Measurements from ENCODE around the gene PAX8.
"Not testable (repeated sequence)": the region's sequence is repeated elsewhere in the genome, so short reads cannot be mapped to it uniquely, and the experiment has no call there.

Gene PAX8

DNA sequence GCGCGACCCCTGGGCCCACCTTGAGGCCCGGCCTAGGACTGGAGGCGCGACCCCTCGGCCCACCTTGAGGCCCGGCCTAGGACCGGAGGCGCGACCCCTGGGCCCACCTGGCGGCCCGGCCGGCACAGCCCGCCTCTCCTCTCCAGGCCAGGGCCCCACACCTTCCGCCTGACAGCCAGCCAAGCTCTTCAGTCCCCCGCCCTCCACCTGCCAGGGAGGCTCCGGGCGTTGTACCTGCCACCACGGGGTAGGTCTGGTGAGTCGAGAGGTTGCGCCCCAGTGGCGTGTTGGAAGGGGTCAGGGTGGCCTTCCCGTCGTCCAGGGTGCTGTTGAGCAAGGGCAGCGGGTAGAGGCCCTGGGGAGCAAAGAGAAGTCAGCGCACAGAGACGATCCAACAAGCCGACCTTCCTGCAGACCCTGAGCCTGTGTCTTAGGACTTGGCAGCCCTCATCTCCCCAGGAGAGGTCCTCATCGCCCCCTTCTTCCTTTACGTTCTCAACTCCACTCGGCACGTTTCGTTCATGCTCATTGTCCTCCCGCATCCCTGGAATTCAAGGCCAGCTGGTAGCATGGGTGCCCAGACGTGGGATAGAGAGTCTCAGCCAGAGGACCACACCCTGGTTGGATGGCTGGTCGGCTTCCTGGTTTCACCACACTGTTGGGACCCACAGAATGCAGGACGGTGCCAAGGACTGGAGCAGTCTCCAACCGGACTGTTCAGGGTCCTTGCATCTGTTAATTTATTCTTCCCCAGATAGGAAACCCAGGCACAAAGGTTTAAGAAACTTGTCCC, 42.2 kb downstream of the PAX8 start:
- Histone ChIP-seq H3K27me3 (ENCODE audit: insufficient read depth, low read length, poor library complexity, severe bottlenecking) (no peaks in the 10 kb centered on the region), H3K4me3 (ENCODE audit: low read length, poor library complexity, severe bottlenecking) (no peak overlapping the region), H3K9ac (ENCODE audit: low read depth, low read length, poor library complexity, severe bottlenecking) (no peak overlapping the region)

DNA sequence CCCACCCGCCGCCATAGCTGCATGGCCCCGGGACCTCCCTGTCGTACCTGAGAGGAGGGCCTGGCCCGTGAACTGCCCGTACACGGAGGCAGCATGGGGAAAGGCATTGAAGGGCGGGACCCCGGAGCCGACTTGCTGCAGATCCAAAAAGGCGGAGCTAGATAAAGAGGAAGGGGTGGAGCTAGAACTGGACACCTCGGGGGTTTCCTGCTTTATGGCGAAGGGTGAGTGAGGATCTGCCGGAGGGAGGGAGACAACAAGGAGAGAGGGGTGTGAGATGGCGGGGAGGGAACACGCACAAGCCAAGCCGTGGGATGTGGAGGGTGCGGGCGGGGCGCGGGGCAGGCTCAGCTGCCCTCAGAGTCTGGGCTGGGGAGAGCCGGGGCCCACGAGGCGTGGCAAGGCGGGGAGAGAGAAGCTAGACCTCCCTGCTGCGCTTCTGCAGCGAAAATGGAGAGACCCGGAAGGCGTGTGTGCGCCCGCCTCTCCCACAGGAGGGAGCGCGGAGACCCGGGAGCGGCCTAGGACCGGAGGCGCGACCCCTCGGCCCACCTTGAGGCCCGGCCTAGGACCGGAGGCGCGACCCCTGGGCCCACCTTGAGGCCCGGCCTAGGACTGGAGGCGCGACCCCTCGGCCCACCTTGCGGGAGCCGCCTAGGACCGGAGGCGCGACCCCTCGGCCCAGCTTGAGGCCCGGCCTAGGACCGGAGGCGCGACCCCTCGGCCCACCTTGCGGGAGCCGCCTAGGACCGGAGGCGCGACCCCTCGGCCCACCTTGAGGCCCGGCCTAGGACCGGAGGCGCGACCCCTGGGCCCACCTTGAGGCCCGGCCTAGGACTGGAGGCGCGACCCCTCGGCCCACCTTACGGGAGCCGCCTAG, 43.1 kb downstream of the PAX8 start:
- H3K36me3 ChIP-seq (ENCODE audit: insufficient read depth, low read length); H3K9ac ChIP-seq (ENCODE audit: low read depth, low read length, poor library complexity, severe bottlenecking); H3K4me3 ChIP-seq (ENCODE audit: low read length, poor library complexity, severe bottlenecking); H3K9me3 ChIP-seq (ENCODE audit: insufficient read depth, low read depth, low read length); H3K79me2 ChIP-seq (ENCODE audit: insufficient read depth, low read length); H3F3A ChIP-seq (ENCODE audit: low read depth); H3K4me2 ChIP-seq (ENCODE audit: low read depth, low read length, poor library complexity, severe bottlenecking); H3K9me2 ChIP-seq (replicated peaks; ENCODE audit: low read depth, low read length); H3K27me3 ChIP-seq (ENCODE audit: insufficient read depth, low read length, poor library complexity, severe bottlenecking); H2AFZ ChIP-seq (ENCODE audit: low read length); H4K20me1 ChIP-seq (ENCODE audit: insufficient read depth, low read length, poor library complexity, severe bottlenecking): not testable (repeated sequence)
- H3K4me1 ChIP-seq (ENCODE audit: insufficient read depth, low read length, poor library complexity, severe bottlenecking): peaks cover 13% of the 10 kb centered on the region

More for the DNA sequence above, 42.2 kb downstream of the PAX8 start:
- Histone ChIP-seq H3K36me3 (ENCODE audit: insufficient read depth, low read length) (no peaks in the 10 kb centered on the region), H4K20me1 (ENCODE audit: insufficient read depth, low read length, poor library complexity, severe bottlenecking) (no peaks in the 10 kb centered on the region), H3F3A (ENCODE audit: low read depth) (no peaks in the 10 kb centered on the region), H3K4me1 (ENCODE audit: insufficient read depth, low read length, poor library complexity, severe bottlenecking) (peaks cover 13% of the 10 kb centered on the region), H3K4me2 (ENCODE audit: low read depth, low read length, poor library complexity, severe bottlenecking) (no peak overlapping the region), H3K9me2 (replicated peaks; ENCODE audit: low read depth, low read length) (no peaks in the 10 kb centered on the region), H3K79me2 (ENCODE audit: insufficient read depth, low read length) (no peaks in the 10 kb centered on the region), H2AFZ (ENCODE audit: low read length) (no peak overlapping the region), H3K9me3 (ENCODE audit: insufficient read depth, low read depth, low read length) (no peaks in the 10 kb centered on the region)
- TF ChIP-seq, protein P1, sequence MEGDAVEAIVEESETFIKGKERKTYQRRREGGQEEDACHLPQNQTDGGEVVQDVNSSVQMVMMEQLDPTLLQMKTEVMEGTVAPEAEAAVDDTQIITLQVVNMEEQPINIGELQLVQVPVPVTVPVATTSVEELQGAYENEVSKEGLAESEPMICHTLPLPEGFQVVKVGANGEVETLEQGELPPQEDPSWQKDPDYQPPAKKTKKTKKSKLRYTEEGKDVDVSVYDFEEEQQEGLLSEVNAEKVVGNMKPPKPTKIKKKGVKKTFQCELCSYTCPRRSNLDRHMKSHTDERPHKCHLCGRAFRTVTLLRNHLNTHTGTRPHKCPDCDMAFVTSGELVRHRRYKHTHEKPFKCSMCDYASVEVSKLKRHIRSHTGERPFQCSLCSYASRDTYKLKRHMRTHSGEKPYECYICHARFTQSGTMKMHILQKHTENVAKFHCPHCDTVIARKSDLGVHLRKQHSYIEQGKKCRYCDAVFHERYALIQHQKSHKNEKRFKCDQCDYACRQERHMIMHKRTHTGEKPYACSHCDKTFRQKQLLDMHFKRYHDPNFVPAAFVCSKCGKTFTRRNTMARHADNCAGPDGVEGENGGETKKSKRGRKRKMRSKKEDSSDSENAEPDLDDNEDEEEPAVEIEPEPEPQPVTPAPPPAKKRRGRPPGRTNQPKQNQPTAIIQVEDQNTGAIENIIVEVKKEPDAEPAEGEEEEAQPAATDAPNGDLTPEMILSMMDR (conservative IDR thresholded peaks at IDR 0.05; ENCODE audit: low read length): no peak
- no peak for TF ChIP-seq EZH2phosphoT487 (IDR thresholded peaks at IDR 0.05; ENCODE audit: borderline replicate concordance)

GRCh38 chr2:113234721-113235346, 43.9 kb downstream of the PAX8 start:
- Histone ChIP-seq H3K4me3 (ENCODE audit: low read length, poor library complexity, severe bottlenecking) (no peak overlapping the region), H3F3A (ENCODE audit: low read depth) (no peaks in the 10 kb centered on the region), H3K27me3 (ENCODE audit: insufficient read depth, low read length, poor library complexity, severe bottlenecking) (no peaks in the 10 kb centered on the region), H4K20me1 (ENCODE audit: insufficient read depth, low read length, poor library complexity, severe bottlenecking) (no peaks in the 10 kb centered on the region), H2AFZ (ENCODE audit: low read length) (no peak overlapping the region), H3K9ac (ENCODE audit: low read depth, low read length, poor library complexity, severe bottlenecking) (no peak overlapping the region), H3K4me2 (ENCODE audit: low read depth, low read length, poor library complexity, severe bottlenecking) (no peak overlapping the region), H3K9me2 (replicated peaks; ENCODE audit: low read depth, low read length) (no peaks in the 10 kb centered on the region), H3K4me1 (ENCODE audit: insufficient read depth, low read length, poor library complexity, severe bottlenecking) (peaks cover 6% of the 10 kb centered on the region), H3K79me2 (ENCODE audit: insufficient read depth, low read length) (no peaks in the 10 kb centered on the region), H3K36me3 (ENCODE audit: insufficient read depth, low read length) (no peaks in the 10 kb centered on the region), H3K9me3 (ENCODE audit: insufficient read depth, low read depth, low read length) (no peaks in the 10 kb centered on the region)
- TF ChIP-seq, protein P1 (conservative IDR thresholded peaks at IDR 0.05; ENCODE audit: low read length): no peak
- TF ChIP-seq EZH2phosphoT487 (IDR thresholded peaks at IDR 0.05; ENCODE audit: borderline replicate concordance): no peak
